HCT116 (cell line): ENCODE results near the gene ZNF691. TPM values are rescaled to one million over a fixed set of nuclear protein-coding genes. Genes with fewer than 3 reads are reported as not detected.

Experiments used
- ATAC-seq: fragments of 200-7000 bp; cut with Tn5 transposase; 2 replicates; pipeline ENCODE4 v1.9.1; 2020; ENCODE audit warnings: mild to moderate bottlenecking, moderate library complexity
- BruUV-seq: library from RNA; stranded (reverse); fragments of 400-500 nt; replicated peaks from 2 replicates; lab custom pipeline; 2021; lab: Mats Ljungman, UMichigan
- CTCF ChIA-PET: fragments of 300-600 bp; sonication (Branson Sonifier 250); formaldehyde crosslinking; loops from one replicate; lab custom pipeline; 2021; ENCODE audit warnings: antibody characterized with exemption; lab: Charles Lee
- POLR2A ChIA-PET: fragments of 300-600, 350-600 bp; sonication (Branson Sonifier 250); formaldehyde crosslinking; loops from one replicate; lab custom pipeline; 2021; ENCODE audit warnings: antibody characterized with exemption; lab: Charles Lee
- RAD21 ChIA-PET, 2 experiments: fragments of 300-600 bp; sonication (Branson Sonifier 250); formaldehyde crosslinking; loops; one replicate each; lab custom pipeline; 2023; ENCODE audit warnings: low total read pairs in 2 of 2; ENCODE audit not compliant: uncharacterized antibody in 2 of 2, unreplicated experiment in 2 of 2, low non-redundant PET in 1 of 2; lab: Charles Lee
- DNase-seq: peaks from one replicate; pipeline ENCODE4 v3.0.0-alpha.2; 2010; ENCODE audit warnings: low read depth, low spot score
- H2AFZ ChIP-seq: fragments of 200-600 bp; shearing (Covaris generic), sonication (generic); 2 replicates; pipeline ENCODE4 v1.6.1; 2017; ENCODE audit warnings: low read depth, mixed run types, mixed read lengths, antibody characterized with exemption, low read length; ENCODE audit not compliant: poor library complexity, severe bottlenecking
- H3K27ac ChIP-seq: 2 replicates; pipeline ENCODE4 v1.5.1; 2012; ENCODE audit warnings: low read depth, low read length
- H3K27me3 ChIP-seq: fragments of 200-600 bp; sonication (generic); 2 replicates; pipeline ENCODE4 v1.6.1; 2016; ENCODE audit warnings: mixed run types, low read length, mixed read lengths; ENCODE audit not compliant: insufficient read depth
- H3K36me3 ChIP-seq, 2 experiments: fragments of 200-500 bp in 1 of 2; fragments of 200-600 bp in 1 of 2; sonication (Bioruptor generic) in 1 of 2; sonication (generic) in 1 of 2; 2 replicates each; pipeline versions ENCODE4 v1.5.1 to v1.6.1; 2014 to 2016; ENCODE audit warnings: low read length in 2 of 2, inconsistent platforms in 1 of 2, mixed read lengths in 1 of 2, mixed run types in 1 of 2; ENCODE audit not compliant: insufficient read depth in 2 of 2, control insufficient read depth in 1 of 2
- H3K4me1 ChIP-seq, 2 experiments: fragments of 200-600 bp in 1 of 2; sonication (generic) in 1 of 2; 2 replicates each; pipeline versions ENCODE4 v1.5.1 to v1.6.1; 2012 to 2017; ENCODE audit warnings: low read length in 2 of 2, inconsistent platforms in 1 of 2, mild to moderate bottlenecking in 1 of 2, mixed read lengths in 1 of 2, mixed run types in 1 of 2, moderate library complexity in 1 of 2; ENCODE audit not compliant: insufficient read depth in 2 of 2, control insufficient read depth in 1 of 2
- H3K4me2 ChIP-seq: fragments of 200-600 bp; sonication (generic); 2 replicates; pipeline ENCODE4 v1.6.1; 2017; ENCODE audit warnings: mixed run types, low read length, mixed read lengths
- H3K4me3 ChIP-seq, 2 experiments: fragments of 200-600 bp in 1 of 2; sonication (generic) in 1 of 2; replicated peaks in 1 of 2; 2 replicates each; pipeline ENCODE4 v1.5.1; 2011 to 2016; ENCODE audit warnings: low read length in 2 of 2, control low read depth in 1 of 2, low read depth in 1 of 2, mild to moderate bottlenecking in 1 of 2, mixed read lengths in 1 of 2, mixed run types in 1 of 2
- H3K79me2 ChIP-seq: fragments of 200-600 bp; sonication (generic); 2 replicates; pipeline ENCODE4 v1.6.1; 2017; ENCODE audit warnings: mild to moderate bottlenecking, mixed run types, low read length, moderate library complexity, mixed read lengths; ENCODE audit not compliant: insufficient read depth
- H3K9ac ChIP-seq: fragments of 200-600 bp; sonication (generic); 2 replicates; pipeline ENCODE4 v1.6.1; 2016; ENCODE audit warnings: low read length, mixed read lengths
- H3K9me2 ChIP-seq: fragments of 200-600 bp; sonication (generic), shearing (Covaris generic); 2 replicates; pipeline ENCODE4 v1.6.1; 2017; ENCODE audit warnings: mixed run types, mild to moderate bottlenecking, moderate library complexity; ENCODE audit not compliant: insufficient read depth
- H3K9me3 ChIP-seq, 2 experiments: fragments of 200-500 bp in 1 of 2; fragments of 200-600 bp in 1 of 2; sonication (Bioruptor generic) in 1 of 2; sonication (generic) in 1 of 2; 2 replicates each; pipeline ENCODE4 v1.6.1; 2014 to 2017; ENCODE audit warnings: low read length in 2 of 2, mixed read lengths in 2 of 2, inconsistent platforms in 1 of 2, low read depth in 1 of 2, mild to moderate bottlenecking in 1 of 2, mixed run types in 1 of 2, moderate library complexity in 1 of 2; ENCODE audit not compliant: control insufficient read depth in 1 of 2, insufficient read depth in 1 of 2
- H4K20me1 ChIP-seq: fragments of 200-600 bp; sonication (generic), shearing (Covaris generic); 2 replicates; pipeline ENCODE4 v1.6.1; 2017; ENCODE audit warnings: mixed run types, mild to moderate bottlenecking, moderate library complexity; ENCODE audit not compliant: insufficient read depth
- CBX3 ChIP-seq: IDR thresholded peaks from 2 replicates; pipeline ENCODE4 v1.6.1; 2012; ENCODE audit warnings: low read depth
- CEBPB ChIP-seq: IDR thresholded peaks from 2 replicates; pipeline ENCODE4 v1.6.1; 2012; ENCODE audit warnings: low read depth
- CTCF ChIP-seq, 3 experiments: fragments of 200-600 bp in 1 of 3; sonication (generic) in 1 of 3; IDR thresholded peaks in 2 of 3; conservative IDR thresholded peaks in 1 of 3; 2 replicates each; pipeline ENCODE4 v1.5.1; 2012 to 2017; ENCODE audit warnings: low read depth in 2 of 3, low read length in 2 of 3, antibody characterized with exemption in 1 of 3, borderline replicate concordance in 1 of 3, control low read depth in 1 of 3, mild to moderate bottlenecking in 1 of 3, mixed read lengths in 1 of 3, mixed run types in 1 of 3, moderate library complexity in 1 of 3; ENCODE audit not compliant: insufficient read depth in 1 of 3
- ELF1 ChIP-seq: IDR thresholded peaks from 2 replicates; pipeline ENCODE4 v1.6.1; 2012; ENCODE audit warnings: low read depth, borderline replicate concordance
- FOSL1 ChIP-seq: IDR thresholded peaks from 2 replicates; pipeline ENCODE4 v1.6.1; 2012; ENCODE audit warnings: low read depth
- JUND ChIP-seq: IDR thresholded peaks from 2 replicates; pipeline ENCODE4 v1.6.1; 2012
- POLR2AphosphoS5 ChIP-seq: IDR thresholded peaks from 2 replicates; pipeline ENCODE4 v1.6.1; 2011; ENCODE audit warnings: mild to moderate bottlenecking, low read depth, low read length, moderate library complexity
- RAD21 ChIP-seq: IDR thresholded peaks from 2 replicates; pipeline ENCODE4 v1.6.1; 2012; ENCODE audit warnings: low read depth, mild to moderate bottlenecking
- SIN3A ChIP-seq: IDR thresholded peaks from 2 replicates; pipeline ENCODE4 v1.6.1; 2012; ENCODE audit warnings: low read depth
- SP1 ChIP-seq: IDR thresholded peaks from 2 replicates; pipeline ENCODE4 v1.6.1; 2012; ENCODE audit warnings: low read depth
- SRF ChIP-seq: IDR thresholded peaks from 2 replicates; pipeline ENCODE4 v1.6.1; 2012; ENCODE audit warnings: low read depth
- ZFX ChIP-seq: fragments of 450-650 bp; IDR thresholded peaks from 2 replicates; pipeline ENCODE4 v1.6.1; 2017
- intact Hi-C: fragments of 100-400 bp; cut with micrococcal nuclease; formaldehyde crosslinking; loops from 2 replicates; pipeline ENCODE4 v1.10.0; 2022
- total RNA-seq: library from RNA; stranded (reverse); gene quantifications from one replicate; pipeline ENCODE4 v1.2.1, GENCODE V29; 2021; ENCODE audit not compliant: unreplicated experiment
- TF ChIP-seq, protein P1 (sequence below): IDR thresholded peaks from 2 replicates; pipeline ENCODE4 v1.6.1; 2012
- TF ChIP-seq, protein P2 (sequence below): IDR thresholded peaks from 2 replicates; pipeline ENCODE4 v1.6.1; 2011; ENCODE audit warnings: mild to moderate bottlenecking, low read length, moderate library complexity; ENCODE audit not compliant: insufficient replicate concordance; ENCODE audit errors: extremely low read depth

ZNF691 gene
- total RNA-seq, 1 experiment from 2014 or later = 11.1 TPM

- H3K79me2 ChIP-seq = no peaks in the 10 kb centered on the region
- H3K9ac ChIP-seq = no peak overlapping the region
- CTCF ChIA-PET = no interaction called here
- no peaks in the 10 kb centered on the region for H3K4me1 ChIP-seq
- no peaks in the 10 kb centered on the region for H3K9me2 ChIP-seq
- no peak overlapping the region for H2AFZ ChIP-seq
- intact Hi-C loops = no loop called here
- TF ChIP-seq SP1 (no peak), SIN3A (no peak), ZFX (no peak), CTCF (IDR thresholded peaks at IDR 0.05 in 2 of 3, conservative IDR thresholded peaks at IDR 0.05 in 1 of 3; ENCODE audit: borderline replicate concordance in 1 of 3, insufficient read depth in 1 of 3, low read depth in 2 of 3, low read length in 2 of 3) (no peak), CBX3 (no peak), FOSL1 (no peak), RAD21 (no peak)
- TF ChIP-seq, protein P1, sequence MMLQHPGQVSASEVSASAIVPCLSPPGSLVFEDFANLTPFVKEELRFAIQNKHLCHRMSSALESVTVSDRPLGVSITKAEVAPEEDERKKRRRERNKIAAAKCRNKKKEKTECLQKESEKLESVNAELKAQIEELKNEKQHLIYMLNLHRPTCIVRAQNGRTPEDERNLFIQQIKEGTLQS = no peak
- POLR2A ChIA-PET = no interaction called here
- ATAC-seq (no peak), DNase-seq (no peak)
- RAD21 ChIA-PET = no interaction called here
- peaks cover 0 to 10% of the 10 kb centered on the region in 2 experiments; a peak in 1 of 4 replicates for H3K9me3 ChIP-seq
- H3K36me3 ChIP-seq = no peaks in the 10 kb centered on the region
- H4K20me1 ChIP-seq = no peaks in the 10 kb centered on the region
- no peaks in the 10 kb centered on the region for H3K27me3 ChIP-seq
- no peak overlapping the region for H3K4me3 ChIP-seq
- H3K4me2 ChIP-seq = no peak overlapping the region
- no peak overlapping the region for H3K27ac ChIP-seq
- no TSS peak for BruUV-seq
These were observed 14.6 kb downstream of the ZNF691 start for GRCh38 chr1:42861014-42861399.

DNA sequence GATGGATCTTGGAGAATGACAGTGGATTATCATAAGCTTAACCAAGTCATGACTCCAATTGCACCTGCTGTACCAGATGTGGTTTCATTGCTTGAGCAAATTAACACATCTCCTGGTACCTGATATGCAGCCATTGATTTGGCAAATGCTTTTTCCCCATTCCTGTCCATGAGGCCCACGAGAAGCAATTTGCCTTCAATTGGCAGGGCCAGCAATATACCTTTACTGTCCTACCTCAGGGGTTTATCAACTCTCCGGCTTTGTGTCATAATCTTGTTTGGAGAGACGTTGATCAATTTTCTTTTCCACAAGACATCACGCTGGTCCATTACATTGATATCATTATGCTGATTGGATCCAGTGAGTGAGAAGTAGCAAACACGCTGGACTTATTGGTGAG, 20.1 kb downstream of the ZNF691 start:
- intact Hi-C loops = no loop called here
- H3K4me3 ChIP-seq = no peak overlapping the region
- ChIA-PET POLR2A (interaction anchor here (1.3 kb wide), 1 partner anchor 20 kb away, joined by 3 read pairs; the partner anchor contains the start of gene ZNF691), CTCF (no interaction called here), RAD21 (no interaction called here)
- no peaks in the 10 kb centered on the region for H3K79me2 ChIP-seq
- no peaks in the 10 kb centered on the region for H3K9me2 ChIP-seq
- H3K4me2 ChIP-seq = no peak overlapping the region
- no peak for DNase-seq
- H3K4me1 ChIP-seq = no peaks in the 10 kb centered on the region
- H3K36me3 ChIP-seq = no peaks in the 10 kb centered on the region
- H3K27ac ChIP-seq = no peak overlapping the region
- no TSS peak for BruUV-seq
- no peaks in the 10 kb centered on the region for H3K9me3 ChIP-seq
- no peak overlapping the region for H2AFZ ChIP-seq
- H3K27me3 ChIP-seq = no peaks in the 10 kb centered on the region
- no peak for ATAC-seq
- no peak overlapping the region for H3K9ac ChIP-seq
- no peaks in the 10 kb centered on the region for H4K20me1 ChIP-seq
- TF ChIP-seq, protein P1 = no peak
- TF ChIP-seq ELF1 (no peak), CTCF (IDR thresholded peaks at IDR 0.05 in 2 of 3, conservative IDR thresholded peaks at IDR 0.05 in 1 of 3; ENCODE audit: borderline replicate concordance in 1 of 3, insufficient read depth in 1 of 3, low read depth in 2 of 3, low read length in 2 of 3) (no peak), SP1 (no peak), POLR2AphosphoS5 (no peak), CEBPB (no peak), SIN3A (no peak), RAD21 (no peak), JUND (no peak), FOSL1 (no peak), SRF (no peak)
- TF ChIP-seq, protein P2, sequence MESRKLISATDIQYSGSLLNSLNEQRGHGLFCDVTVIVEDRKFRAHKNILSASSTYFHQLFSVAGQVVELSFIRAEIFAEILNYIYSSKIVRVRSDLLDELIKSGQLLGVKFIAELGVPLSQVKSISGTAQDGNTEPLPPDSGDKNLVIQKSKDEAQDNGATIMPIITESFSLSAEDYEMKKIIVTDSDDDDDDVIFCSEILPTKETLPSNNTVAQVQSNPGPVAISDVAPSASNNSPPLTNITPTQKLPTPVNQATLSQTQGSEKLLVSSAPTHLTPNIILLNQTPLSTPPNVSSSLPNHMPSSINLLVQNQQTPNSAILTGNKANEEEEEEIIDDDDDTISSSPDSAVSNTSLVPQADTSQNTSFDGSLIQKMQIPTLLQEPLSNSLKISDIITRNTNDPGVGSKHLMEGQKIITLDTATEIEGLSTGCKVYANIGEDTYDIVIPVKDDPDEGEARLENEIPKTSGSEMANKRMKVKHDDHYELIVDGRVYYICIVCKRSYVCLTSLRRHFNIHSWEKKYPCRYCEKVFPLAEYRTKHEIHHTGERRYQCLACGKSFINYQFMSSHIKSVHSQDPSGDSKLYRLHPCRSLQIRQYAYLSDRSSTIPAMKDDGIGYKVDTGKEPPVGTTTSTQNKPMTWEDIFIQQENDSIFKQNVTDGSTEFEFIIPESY = no peak
